Vagina (tissue), 2 donors: ENCODE results near the gene SETD1B. TPM values are rescaled to one million over a fixed set of nuclear protein-coding genes. Genes with fewer than 3 reads are reported as not detected.

ENCODE experiments used
- DNase-seq, 2 donors: peaks; one replicate each; pipeline ENCODE4 v3.0.0-alpha.2; 2017; ENCODE audit errors: extremely low spot score in 2 of 2
- H3K27ac ChIP-seq: fragments of 200-600 bp; sonication (generic); one replicate; pipeline ENCODE4 v1.5.1; 2019
- H3K27me3 ChIP-seq: fragments of 200-600 bp; sonication (generic); one replicate; pipeline ENCODE4 v1.5.1; 2019
- H3K36me3 ChIP-seq, 2 donors: fragments of 200-600 bp; sonication (generic); one replicate each; pipeline ENCODE4 v1.5.1; 2017 to 2019
- H3K4me1 ChIP-seq: fragments of 200-600 bp; sonication (generic); one replicate; pipeline ENCODE4 v1.5.1; 2019
- H3K4me3 ChIP-seq, 2 donors: fragments of 200-600 bp; sonication (generic); 1 replicate in 1 of 2; 2 replicates in 1 of 2; pipeline ENCODE4 v1.5.1; 2016 to 2019
- H3K9me3 ChIP-seq: fragments of 200-600 bp; sonication (generic); one replicate; pipeline ENCODE4 v1.5.1; 2019
- POLR2A ChIP-seq, 2 donors: fragments of 450-650 bp; IDR thresholded peaks; one replicate each; pipeline ENCODE4 v1.6.1; 2017; ENCODE audit warnings: antibody characterized with exemption in 2 of 2, mild to moderate bottlenecking in 2 of 2, moderate library complexity in 2 of 2
- POLR2AphosphoS5 ChIP-seq, 2 donors: sonication (generic); formaldehyde crosslinking; IDR thresholded peaks; one replicate each; pipeline ENCODE4 v1.9.0; 2017; ENCODE audit warnings: antibody characterized with exemption in 2 of 2, mild to moderate bottlenecking in 2 of 2, low read depth in 1 of 2; ENCODE audit not compliant: insufficient read depth in 1 of 2
- intact Hi-C: fragments of 100-400 bp; cut with DNase I; formaldehyde crosslinking; loops from one replicate; pipeline ENCODE4 v1.15.1; 2023
- total RNA-seq: library from RNA; depleted of rRNA; stranded (reverse); fragments of >200 nt; gene quantifications from one replicate; pipeline ENCODE4 v1.2.3, GENCODE V29; 2016
- TF ChIP-seq, protein P1 (sequence below), 3 experiments: fragments of 450-650 bp in 2 of 3; fragments of 200-600 bp in 1 of 3; sonication (generic) in 1 of 3; IDR thresholded peaks; one replicate each; pipeline ENCODE4 v1.5.1; 2017 to 2019; ENCODE audit warnings: antibody characterized with exemption in 3 of 3, mild to moderate bottlenecking in 2 of 3, moderate library complexity in 2 of 3

Gene SETD1B
- total RNA-seq, 1 donor from 2014 or later = 10.6 TPM

DNA sequence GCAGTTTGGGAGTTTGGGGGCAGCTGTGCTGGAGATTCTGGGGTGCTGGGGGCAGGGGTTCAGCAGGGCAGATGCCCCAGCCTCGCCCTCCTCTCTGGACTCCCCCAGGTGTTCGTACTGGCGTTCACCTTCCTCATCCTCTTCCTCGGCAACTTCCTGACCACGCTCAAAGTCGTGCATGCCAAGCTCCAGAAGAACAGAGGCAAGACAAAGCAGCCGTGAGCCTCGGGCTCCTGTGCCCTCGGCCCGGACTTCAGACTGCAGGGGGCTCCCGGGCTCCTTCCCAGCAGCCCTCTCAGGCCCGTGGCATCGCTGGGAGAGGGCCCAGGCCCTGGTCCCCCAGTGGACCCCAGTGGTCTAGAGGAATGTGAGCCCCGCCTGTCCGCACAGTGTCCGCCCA, 28.3 kb upstream of the SETD1B start:
- no peaks in the 10 kb centered on the region for H3K36me3 ChIP-seq
- H3K4me3 ChIP-seq = no peak overlapping the region
- H3K27me3 ChIP-seq = no peaks in the 10 kb centered on the region
- H3K9me3 ChIP-seq = no peaks in the 10 kb centered on the region
- TF ChIP-seq, protein P1, sequence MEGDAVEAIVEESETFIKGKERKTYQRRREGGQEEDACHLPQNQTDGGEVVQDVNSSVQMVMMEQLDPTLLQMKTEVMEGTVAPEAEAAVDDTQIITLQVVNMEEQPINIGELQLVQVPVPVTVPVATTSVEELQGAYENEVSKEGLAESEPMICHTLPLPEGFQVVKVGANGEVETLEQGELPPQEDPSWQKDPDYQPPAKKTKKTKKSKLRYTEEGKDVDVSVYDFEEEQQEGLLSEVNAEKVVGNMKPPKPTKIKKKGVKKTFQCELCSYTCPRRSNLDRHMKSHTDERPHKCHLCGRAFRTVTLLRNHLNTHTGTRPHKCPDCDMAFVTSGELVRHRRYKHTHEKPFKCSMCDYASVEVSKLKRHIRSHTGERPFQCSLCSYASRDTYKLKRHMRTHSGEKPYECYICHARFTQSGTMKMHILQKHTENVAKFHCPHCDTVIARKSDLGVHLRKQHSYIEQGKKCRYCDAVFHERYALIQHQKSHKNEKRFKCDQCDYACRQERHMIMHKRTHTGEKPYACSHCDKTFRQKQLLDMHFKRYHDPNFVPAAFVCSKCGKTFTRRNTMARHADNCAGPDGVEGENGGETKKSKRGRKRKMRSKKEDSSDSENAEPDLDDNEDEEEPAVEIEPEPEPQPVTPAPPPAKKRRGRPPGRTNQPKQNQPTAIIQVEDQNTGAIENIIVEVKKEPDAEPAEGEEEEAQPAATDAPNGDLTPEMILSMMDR (IDR thresholded peaks at IDR 0.05) = no peak
- no peak for TF ChIP-seq POLR2A (IDR thresholded peaks at IDR 0.05)
- no peak for TF ChIP-seq POLR2AphosphoS5 (IDR thresholded peaks at IDR 0.05; ENCODE audit: insufficient read depth in 1 of 2, low read depth in 1 of 2)
- DNase-seq = no peak
- H3K27ac ChIP-seq = peak overlapping the region; percentile 72
- intact Hi-C loops = loop anchor here (5.0 kb wide), 1 partner anchor 73 kb away; no protein-coding TSS in a partner anchor
- no peaks in the 10 kb centered on the region for H3K4me1 ChIP-seq

DNA sequence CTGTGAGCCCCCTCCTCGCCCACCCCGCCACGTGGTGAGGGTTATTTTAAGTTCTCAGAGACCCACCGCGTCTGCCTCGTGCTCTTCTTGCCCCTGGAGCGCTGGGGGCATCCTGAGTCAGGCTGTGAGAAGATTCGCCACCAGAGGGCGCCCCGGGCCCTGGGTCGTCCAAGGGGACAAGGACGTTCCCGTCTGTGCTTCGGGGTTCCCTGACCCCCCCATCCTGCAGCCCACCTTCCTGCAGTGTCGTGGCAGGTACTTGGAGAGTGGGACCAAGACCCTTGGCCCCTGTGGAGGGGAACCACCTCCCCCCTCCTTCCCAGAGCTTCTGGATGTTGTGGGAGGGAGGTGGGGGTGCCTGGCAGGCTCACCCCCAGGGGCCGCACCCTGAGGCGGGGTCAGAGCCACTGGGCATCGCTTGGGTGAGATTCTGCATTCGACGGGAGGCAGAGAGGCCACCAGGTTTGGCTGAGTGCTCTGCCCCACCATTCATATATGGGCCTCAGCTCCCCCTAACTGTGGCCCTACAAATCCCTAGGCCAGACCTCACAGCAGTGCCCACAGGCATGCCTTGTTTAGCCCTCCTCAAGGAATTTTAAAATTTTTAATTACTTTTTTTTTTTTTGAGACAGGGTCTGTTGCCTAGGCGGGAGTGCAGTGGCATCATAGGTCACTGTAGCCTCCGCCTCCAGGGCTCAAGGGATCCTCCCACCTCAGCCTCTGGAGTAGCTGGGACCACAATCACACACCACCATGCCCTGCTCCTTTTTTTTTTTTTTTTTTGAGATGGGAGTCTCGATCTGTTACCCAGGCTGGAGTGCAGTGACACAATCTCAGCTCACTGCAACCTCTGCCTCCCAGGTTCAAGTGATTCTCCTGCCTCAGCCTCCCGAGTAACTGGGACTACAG, 27.4 kb upstream of the SETD1B start:
- TF ChIP-seq POLR2A (IDR thresholded peaks at IDR 0.05) (no peak), POLR2AphosphoS5 (IDR thresholded peaks at IDR 0.05; ENCODE audit: insufficient read depth in 1 of 2, low read depth in 1 of 2) (no peak)
- TF ChIP-seq, protein P1 (IDR thresholded peaks at IDR 0.05) = peak; percentile 69 to 78 (median 73)
- H3K27ac ChIP-seq = peak overlapping the region; percentile 72
- no peaks in the 10 kb centered on the region for H3K27me3 ChIP-seq
- no peaks in the 10 kb centered on the region for H3K9me3 ChIP-seq
- no peaks in the 10 kb centered on the region for H3K36me3 ChIP-seq
- DNase-seq = no peak
- no peak overlapping the region for H3K4me3 ChIP-seq
- peaks cover 5% of the 10 kb centered on the region for H3K4me1 ChIP-seq
- intact Hi-C loops = loop anchor here (5.0 kb wide), 1 partner anchor 74 kb away; no protein-coding TSS in a partner anchor

DNA sequence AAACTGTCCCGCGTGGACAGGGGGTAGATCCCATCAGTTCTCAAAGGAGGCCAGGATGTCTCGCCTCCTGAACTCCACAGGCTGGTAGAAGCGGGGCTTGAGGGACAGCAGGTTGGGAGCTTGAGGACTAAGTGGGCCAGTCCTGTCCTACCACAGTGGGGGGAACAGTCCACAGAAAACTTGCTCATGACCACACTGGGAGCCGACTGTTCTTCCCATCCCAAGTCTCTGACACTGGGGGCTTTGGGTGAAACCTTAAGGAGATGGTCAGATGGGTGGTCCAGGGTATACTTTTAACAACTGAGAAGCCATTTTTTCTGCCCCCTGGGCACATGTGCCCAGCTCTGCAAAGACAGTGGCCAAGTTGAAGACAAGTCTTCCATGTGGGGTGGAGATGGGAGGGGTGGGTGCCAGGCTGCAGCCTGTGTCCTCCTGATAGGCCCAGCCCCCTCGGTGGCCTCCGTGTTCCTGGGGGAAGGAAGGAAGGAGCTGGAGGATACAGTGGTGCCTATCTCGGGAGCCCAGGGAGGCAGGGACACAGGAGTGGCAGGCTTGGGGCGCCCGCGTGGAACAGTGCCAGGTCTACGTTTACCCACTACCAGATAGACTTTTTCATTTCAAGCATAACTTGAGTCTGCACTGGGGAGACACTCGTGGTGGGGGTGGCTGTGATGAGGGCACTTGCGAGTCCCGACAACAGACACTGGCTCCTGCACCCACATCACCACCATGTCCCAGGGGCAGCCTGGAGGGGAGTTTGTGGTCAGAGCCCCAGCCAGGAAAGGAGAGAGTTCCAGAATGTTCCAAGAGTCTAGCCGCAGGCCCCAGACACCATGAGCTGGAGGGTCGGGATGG, 25.0 kb upstream of the SETD1B start:
- Histone ChIP-seq H3K27ac (no peak overlapping the region), H3K4me3 (no peak overlapping the region), H3K4me1 (peaks cover 21% of the 10 kb centered on the region), H3K9me3 (no peaks in the 10 kb centered on the region), H3K27me3 (no peaks in the 10 kb centered on the region), H3K36me3 (no peaks in the 10 kb centered on the region)
- no peak for DNase-seq
- intact Hi-C loops = loop anchor here (5.0 kb wide), 1 partner anchor 76 kb away; no protein-coding TSS in a partner anchor
- TF ChIP-seq, protein P1 (IDR thresholded peaks at IDR 0.05) = no peak
- TF ChIP-seq POLR2AphosphoS5 (IDR thresholded peaks at IDR 0.05; ENCODE audit: insufficient read depth in 1 of 2, low read depth in 1 of 2) (no peak), POLR2A (IDR thresholded peaks at IDR 0.05) (no peak)

DNA sequence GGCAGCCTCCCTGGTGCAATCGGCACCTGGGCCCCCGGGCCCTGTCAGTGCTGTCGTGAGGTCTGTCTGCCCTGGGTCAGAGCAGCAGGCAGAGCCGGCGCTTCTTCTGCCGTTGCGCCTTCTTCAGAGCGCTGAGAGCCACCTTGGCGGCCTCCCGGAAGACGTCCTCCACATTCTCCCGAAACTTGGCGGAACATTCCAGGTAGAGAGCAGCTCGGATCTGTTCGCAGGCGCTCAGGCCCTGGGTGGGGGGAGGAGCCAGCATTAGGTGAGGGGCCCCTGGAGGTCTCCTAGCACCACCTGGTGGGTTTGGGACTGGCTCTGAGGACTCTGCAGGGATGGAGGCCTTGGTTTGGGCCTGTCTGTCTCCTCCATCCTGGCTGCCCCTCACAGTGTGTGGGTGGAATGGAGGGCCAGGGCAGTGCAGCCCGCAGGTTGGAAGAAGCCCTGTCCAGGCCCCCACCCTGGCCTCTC, 24.4 kb upstream of the SETD1B start:
- intact Hi-C loops = loop anchor here (5.0 kb wide), 1 partner anchor 77 kb away; no protein-coding TSS in a partner anchor
- no peak overlapping the region for H3K4me3 ChIP-seq

More for the DNA sequence above, 24.4 kb upstream of the SETD1B start:
- no peaks in the 10 kb centered on the region for H3K27me3 ChIP-seq
- DNase-seq = no peak
- no peak overlapping the region for H3K27ac ChIP-seq
- TF ChIP-seq, protein P1 (IDR thresholded peaks at IDR 0.05) = no peak
- TF ChIP-seq POLR2AphosphoS5 (IDR thresholded peaks at IDR 0.05; ENCODE audit: insufficient read depth in 1 of 2, low read depth in 1 of 2) (no peak), POLR2A (IDR thresholded peaks at IDR 0.05) (no peak)
- H3K36me3 ChIP-seq = no peaks in the 10 kb centered on the region
- H3K9me3 ChIP-seq = no peaks in the 10 kb centered on the region
- H3K4me1 ChIP-seq = peaks cover 26% of the 10 kb centered on the region
